H9 (cell line): ENCODE results near the gene PREX1. TPM values are rescaled to one million over a fixed set of nuclear protein-coding genes. Genes with fewer than 3 reads are reported as not detected.

Experiments
- DNase-seq: peaks from one replicate; pipeline ENCODE4 v3.0.0-alpha.2; 2017
- H2AFZ ChIP-seq: one replicate; pipeline ENCODE4 v1.6.1; 2013; ENCODE audit warnings: mild to moderate bottlenecking, low read length, control low read depth, moderate library complexity
- H2AK5ac ChIP-seq: 2 replicates; pipeline ENCODE4 v1.6.1; 2013; ENCODE audit warnings: low read length, control low read depth, mixed read lengths; ENCODE audit not compliant: insufficient read length
- H2BK120ac ChIP-seq: one replicate; pipeline ENCODE4 v1.6.1; 2013; ENCODE audit warnings: low read depth, mild to moderate bottlenecking, low read length, control low read depth, inconsistent platforms; ENCODE audit not compliant: poor library complexity, severe bottlenecking
- H2BK12ac ChIP-seq: 2 replicates; pipeline ENCODE4 v1.6.1; 2013; ENCODE audit warnings: low read length, control low read depth, mixed read lengths, low read depth; ENCODE audit not compliant: insufficient read length
- H2BK15ac ChIP-seq: 2 replicates; pipeline ENCODE4 v1.6.1; 2013; ENCODE audit warnings: low read depth, low read length, control low read depth
- H2BK20ac ChIP-seq: one replicate; pipeline ENCODE4 v1.6.1; 2013; ENCODE audit warnings: low read depth, mild to moderate bottlenecking, low read length, control low read depth, inconsistent platforms; ENCODE audit not compliant: poor library complexity, severe bottlenecking
- H2BK5ac ChIP-seq: 2 replicates; pipeline ENCODE4 v1.6.1; 2013; ENCODE audit warnings: low read length, control low read depth, mixed read lengths; ENCODE audit not compliant: insufficient read length
- H3K14ac ChIP-seq: 2 replicates; pipeline ENCODE4 v1.6.1; 2013; ENCODE audit warnings: low read length, control low read depth; ENCODE audit not compliant: insufficient read depth
- H3K18ac ChIP-seq: 2 replicates; pipeline ENCODE4 v1.6.1; 2013; ENCODE audit warnings: low read depth, mild to moderate bottlenecking, mixed read lengths, low read length, control low read depth; ENCODE audit not compliant: insufficient read length
- H3K23ac ChIP-seq: 2 replicates; pipeline ENCODE4 v1.6.1; 2013; ENCODE audit warnings: low read length, control low read depth, mixed read lengths, low read depth; ENCODE audit not compliant: insufficient read length
- H3K23me2 ChIP-seq: 2 replicates; pipeline ENCODE4 v1.6.1; 2013; ENCODE audit warnings: low read depth, mild to moderate bottlenecking, mixed read lengths, low read length, control low read depth; ENCODE audit not compliant: insufficient read length, poor library complexity, severe bottlenecking
- H3K27ac ChIP-seq: 2 replicates; pipeline ENCODE4 v1.5.1; 2013; ENCODE audit warnings: low read length, control low read depth, mixed read lengths, low read depth; ENCODE audit not compliant: insufficient read length
- H3K27me3 ChIP-seq: 2 replicates; pipeline ENCODE4 v1.6.1; 2013; ENCODE audit warnings: low read length, control low read depth, inconsistent platforms; ENCODE audit not compliant: insufficient read depth
- H3K4ac ChIP-seq: 2 replicates; pipeline ENCODE4 v1.6.1; 2013; ENCODE audit warnings: low read depth, mild to moderate bottlenecking, control low read depth, inconsistent platforms, low read length, moderate library complexity
- H3K4me1 ChIP-seq: 2 replicates; pipeline ENCODE4 v1.6.1; 2013; ENCODE audit warnings: low read length, control low read depth, inconsistent platforms; ENCODE audit not compliant: insufficient read depth
- H3K4me2 ChIP-seq: 2 replicates; pipeline ENCODE4 v1.6.1; 2013; ENCODE audit warnings: low read length, control low read depth, mixed read lengths; ENCODE audit not compliant: insufficient read length, insufficient read depth
- H3K56ac ChIP-seq: 2 replicates; pipeline ENCODE4 v1.6.1; 2013; ENCODE audit warnings: low read depth, mild to moderate bottlenecking, mixed read lengths, low read length, control low read depth; ENCODE audit not compliant: insufficient read length
- H3K79me1 ChIP-seq: 2 replicates; pipeline ENCODE4 v1.6.1; 2013; ENCODE audit warnings: low read depth, mild to moderate bottlenecking, moderate library complexity, low read length, control low read depth, inconsistent platforms; ENCODE audit not compliant: insufficient read depth, poor library complexity, severe bottlenecking
- H3K79me2 ChIP-seq: 2 replicates; pipeline ENCODE4 v1.6.1; 2013; ENCODE audit warnings: low read length, control low read depth, inconsistent platforms; ENCODE audit not compliant: insufficient read depth
- H3K9ac ChIP-seq: 2 replicates; pipeline ENCODE4 v1.6.1; 2013; ENCODE audit warnings: low read length, control low read depth, mixed read lengths; ENCODE audit not compliant: insufficient read length; ENCODE audit errors: extremely low read depth
- H3K9me3 ChIP-seq: one replicate; pipeline ENCODE4 v1.6.1; 2013; ENCODE audit warnings: low read depth, low read length, inconsistent platforms; ENCODE audit not compliant: control insufficient read depth
- H3T11ph ChIP-seq: one replicate; pipeline ENCODE4 v1.6.1; 2013; ENCODE audit warnings: mild to moderate bottlenecking, low read length, control low read depth, inconsistent platforms
- H4K20me1 ChIP-seq: one replicate; pipeline ENCODE4 v1.6.1; 2013; ENCODE audit not compliant: control insufficient read depth, insufficient read length, insufficient read depth
- H4K5ac ChIP-seq: 2 replicates; pipeline ENCODE4 v1.6.1; 2013; ENCODE audit warnings: low read depth, mild to moderate bottlenecking, mixed read lengths, low read length, control low read depth; ENCODE audit not compliant: insufficient read length
- H4K8ac ChIP-seq: replicated peaks from 2 replicates; pipeline ENCODE4 v1.6.1; 2013; ENCODE audit warnings: low read length, control low read depth, mixed read lengths, low read depth; ENCODE audit not compliant: insufficient read length
- H4K91ac ChIP-seq: 2 replicates; pipeline ENCODE4 v1.6.1; 2013; ENCODE audit warnings: low read depth, mild to moderate bottlenecking, moderate library complexity, mixed read lengths, low read length, control low read depth; ENCODE audit not compliant: insufficient read length
- H3K27ac Mint-ChIP-seq, 3 experiments: 2 replicates in 2 of 3; 3 replicates in 1 of 3; pipeline ENCODE4 v1.8.0; 2020 to 2021; ENCODE audit warnings: mixed read lengths in 3 of 3, mild to moderate bottlenecking in 1 of 3, moderate library complexity in 1 of 3
- H3K27me3 Mint-ChIP-seq: 2 replicates; pipeline ENCODE4 v1.8.0; 2021; ENCODE audit warnings: low read depth, mild to moderate bottlenecking, moderate library complexity, mixed read lengths
- H3K36me3 Mint-ChIP-seq, 3 experiments: 2 replicates in 2 of 3; 3 replicates in 1 of 3; pipeline ENCODE4 v1.8.0; 2020 to 2021; ENCODE audit warnings: low read depth in 3 of 3, mixed read lengths in 3 of 3; ENCODE audit not compliant: insufficient read depth in 1 of 3
- H3K4me1 Mint-ChIP-seq, 2 experiments: 2 replicates each; pipeline ENCODE4 v1.8.0; 2020; ENCODE audit warnings: mixed read lengths in 2 of 2
- H3K4me3 Mint-ChIP-seq, 2 experiments: 2 replicates in 1 of 2; 3 replicates in 1 of 2; pipeline ENCODE4 v1.8.0; 2020 to 2021; ENCODE audit warnings: mild to moderate bottlenecking in 2 of 2, mixed read lengths in 2 of 2, moderate library complexity in 1 of 2
- H3K9me3 Mint-ChIP-seq, 2 experiments: 2 replicates in 1 of 2; 3 replicates in 1 of 2; pipeline ENCODE4 v1.8.0; 2020; ENCODE audit warnings: mild to moderate bottlenecking in 2 of 2, mixed read lengths in 2 of 2, moderate library complexity in 1 of 2
- total RNA-seq: library from RNA; stranded (reverse); gene quantifications from 2 replicates; pipeline ENCODE4 v1.2.1, GENCODE V29; 2021
- TF ChIP-seq, protein P1 (sequence below): fragments of 200-600 bp; sonication (generic); conservative IDR thresholded peaks from 3 replicates; pipeline ENCODE4 v1.8.0; 2021; ENCODE audit warnings: antibody characterized with exemption, mild to moderate bottlenecking

The PREX1 gene
- total RNA-seq, 1 experiment from 2014 or later = 6.6 TPM

DNA sequence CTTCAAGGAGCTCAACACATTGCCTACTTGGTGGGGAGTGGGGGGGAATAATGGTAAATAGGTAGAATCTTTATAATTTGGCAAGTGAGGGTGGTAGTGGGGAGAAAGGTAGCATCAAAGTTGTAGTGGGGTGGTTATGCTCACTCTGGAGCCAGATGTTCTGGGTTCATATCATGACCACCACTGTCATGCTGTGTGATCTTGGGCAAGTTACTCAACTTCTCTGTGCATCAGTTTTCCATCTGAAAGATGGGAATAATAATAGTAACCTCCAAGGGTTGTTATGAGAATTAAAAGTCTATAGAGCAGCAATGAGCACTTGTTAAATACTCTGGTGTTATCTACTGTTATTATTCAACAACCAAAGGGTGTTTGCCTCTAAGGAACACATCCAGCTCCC lies 22.0 kb upstream of the PREX1 start:
- H3K27me3 ChIP-seq = no peaks in the 10 kb centered on the region
- no peak overlapping the region for H2BK120ac ChIP-seq
- H3K27ac ChIP-seq = no peak overlapping the region
- no peak overlapping the region for H3K18ac ChIP-seq
- H3K23ac ChIP-seq = no peak overlapping the region
- H2BK12ac ChIP-seq = no peak overlapping the region
- Mint-ChIP-seq H3K4me3 (no peak overlapping the region), H3K9me3 (no peaks in the 10 kb centered on the region; a peak in 2 of 5 replicates), H3K27me3 (peaks cover 2% of the 10 kb centered on the region), H3K36me3 (no peaks in the 10 kb centered on the region; a peak in 1 of 7 replicates), H3K4me1 (peaks cover 22 to 28% of the 10 kb centered on the region in 2 experiments), H3K27ac (0 out of 7 replicates have a peak overlapping the region, but pooled peaks of 1 of the 3 experiments have one; percentile 67)
- no peak overlapping the region for H3K9ac ChIP-seq
- TF ChIP-seq, protein P1, sequence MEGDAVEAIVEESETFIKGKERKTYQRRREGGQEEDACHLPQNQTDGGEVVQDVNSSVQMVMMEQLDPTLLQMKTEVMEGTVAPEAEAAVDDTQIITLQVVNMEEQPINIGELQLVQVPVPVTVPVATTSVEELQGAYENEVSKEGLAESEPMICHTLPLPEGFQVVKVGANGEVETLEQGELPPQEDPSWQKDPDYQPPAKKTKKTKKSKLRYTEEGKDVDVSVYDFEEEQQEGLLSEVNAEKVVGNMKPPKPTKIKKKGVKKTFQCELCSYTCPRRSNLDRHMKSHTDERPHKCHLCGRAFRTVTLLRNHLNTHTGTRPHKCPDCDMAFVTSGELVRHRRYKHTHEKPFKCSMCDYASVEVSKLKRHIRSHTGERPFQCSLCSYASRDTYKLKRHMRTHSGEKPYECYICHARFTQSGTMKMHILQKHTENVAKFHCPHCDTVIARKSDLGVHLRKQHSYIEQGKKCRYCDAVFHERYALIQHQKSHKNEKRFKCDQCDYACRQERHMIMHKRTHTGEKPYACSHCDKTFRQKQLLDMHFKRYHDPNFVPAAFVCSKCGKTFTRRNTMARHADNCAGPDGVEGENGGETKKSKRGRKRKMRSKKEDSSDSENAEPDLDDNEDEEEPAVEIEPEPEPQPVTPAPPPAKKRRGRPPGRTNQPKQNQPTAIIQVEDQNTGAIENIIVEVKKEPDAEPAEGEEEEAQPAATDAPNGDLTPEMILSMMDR = no peak
- H2AFZ ChIP-seq = no peak overlapping the region
- no peak for DNase-seq
- H3K4me2 ChIP-seq = no peak overlapping the region
- no peak overlapping the region for H3T11ph ChIP-seq
- no peaks in the 10 kb centered on the region for H3K9me3 ChIP-seq
- H2AK5ac ChIP-seq = no peak overlapping the region
- no peaks in the 10 kb centered on the region for H3K79me1 ChIP-seq
- H4K5ac ChIP-seq = no peak overlapping the region
- no peak overlapping the region for H2BK15ac ChIP-seq
- H4K8ac ChIP-seq = no peak overlapping the region
- H2BK5ac ChIP-seq = no peak overlapping the region
- no peak overlapping the region for H4K91ac ChIP-seq
- no peaks in the 10 kb centered on the region for H3K23me2 ChIP-seq
- H3K14ac ChIP-seq = no peak overlapping the region
- no peaks in the 10 kb centered on the region for H3K79me2 ChIP-seq
- no peaks in the 10 kb centered on the region for H4K20me1 ChIP-seq
- no peak overlapping the region for H3K4ac ChIP-seq
- no peak overlapping the region for H3K56ac ChIP-seq
- peaks cover 3% of the 10 kb centered on the region; the same call in 1 of the 2 replicates for H3K4me1 ChIP-seq
- H2BK20ac ChIP-seq = no peak overlapping the region
